GM12892 (cell line): ENCODE data around the gene CLECL1.

Source experiments
- DNase-seq: peaks from one replicate; pipeline ENCODE4 v3.0.0; 2011; ENCODE audit not compliant: insufficient read length
- FAIRE-seq: peaks from 2 replicates; lab custom pipeline; 2011; peaks lifted over from hg19 to GRCh38; lab: Jason Lieb, UNC
- POLR2A ChIP-seq: IDR thresholded peaks from 2 replicates; pipeline ENCODE4 v1.6.1; 2011; ENCODE audit warnings: low read depth, low read length, control low read depth
- POLR2AphosphoS5 ChIP-seq: IDR thresholded peaks from 2 replicates; pipeline ENCODE4 v1.6.1; 2011; ENCODE audit warnings: low read depth, low read length, control low read depth
- TAF1 ChIP-seq: IDR thresholded peaks from 2 replicates; pipeline ENCODE4 v1.6.1; 2011; ENCODE audit warnings: low read depth, mild to moderate bottlenecking, control low read depth, low read length, borderline replicate concordance

The CLECL1 gene

GRCh38 chr12:9756706-9757105 is 23.8 kb upstream of the CLECL1 start:
- TF ChIP-seq POLR2A, result no peak
- no peak for TF ChIP-seq POLR2AphosphoS5
- DNase-seq, result no peak
- FAIRE-seq, result no peak

- TF ChIP-seq POLR2AphosphoS5 (no peak), POLR2A (no peak), TAF1 (no peak)
- DNase-seq (no peak), FAIRE-seq (peak; percentile 48)
These were observed 23.3 kb upstream of the CLECL1 start for GRCh38 chr12:9756170-9756569.

- peak; percentile 70 for FAIRE-seq
- TF ChIP-seq POLR2AphosphoS5 (no peak), POLR2A (no peak), TAF1 (no peak)
These were observed 22.7 kb upstream of the CLECL1 start for GRCh38 chr12:9755567-9755966.

GRCh38 chr12:9755035-9755434 is 22.1 kb upstream of the CLECL1 start:
- TF ChIP-seq POLR2AphosphoS5 (no peak), TAF1 (no peak), POLR2A (no peak)
- no peak for FAIRE-seq

More at GRCh38 chr12:9755567-9755966, 22.7 kb upstream of the CLECL1 start:
- no peak for DNase-seq

GRCh38 chr12:9754099-9754927 is 21.4 kb upstream of the CLECL1 start:
- FAIRE-seq (no peak), DNase-seq (no peak)
- TF ChIP-seq TAF1 (no peak), POLR2A (no peak), POLR2AphosphoS5 (no peak)

More at GRCh38 chr12:9755035-9755434, 22.1 kb upstream of the CLECL1 start:
- no peak for DNase-seq

GRCh38 chr12:9753498-9753897 is 20.6 kb upstream of the CLECL1 start:
- DNase-seq (no peak), FAIRE-seq (no peak)
- no peak for TF ChIP-seq TAF1
- no peak for TF ChIP-seq POLR2A
- no peak for TF ChIP-seq POLR2AphosphoS5

- TF ChIP-seq TAF1 (no peak), POLR2AphosphoS5 (no peak), POLR2A (no peak)
- DNase-seq, result no peak
- no peak for FAIRE-seq
These were observed 20.2 kb upstream of the CLECL1 start for GRCh38 chr12:9753073-9753472.

- FAIRE-seq, result no peak
- TF ChIP-seq POLR2AphosphoS5 (no peak), POLR2A (no peak), TAF1 (no peak)
- no peak for DNase-seq
These were observed 19.4 kb upstream of the CLECL1 start for GRCh38 chr12:9752145-9752933.

- peak; percentile 40 for FAIRE-seq
- TF ChIP-seq POLR2AphosphoS5 (no peak; the same call in 1 of the 2 replicates), TAF1 (no peak), POLR2A (peak; percentile 65)
- DNase-seq, result no peak
These were observed 18.6 kb upstream of the CLECL1 start for GRCh38 chr12:9751204-9752144.

- FAIRE-seq, result peak; percentile 91
- TF ChIP-seq POLR2A (no peak), TAF1 (no peak), POLR2AphosphoS5 (no peak)
These were observed 17.6 kb upstream of the CLECL1 start for GRCh38 chr12:9750276-9751203.

More at GRCh38 chr12:9750276-9751203, 17.6 kb upstream of the CLECL1 start:
- DNase-seq, result no peak
